K562 (cell line): ENCODE measurements around the gene TP63. TPM values are rescaled to one million over a fixed set of nuclear protein-coding genes. Genes with fewer than 3 reads are reported as not detected.

Source experiments
- ATAC-seq: fragments of 200-7000 bp; cut with Tn5 transposase; 3 replicates; pipeline ENCODE4 v1.9.1; 2020; ENCODE audit warnings: moderate library complexity
- BruUV-seq: library from RNA; stranded (reverse); fragments of 400-500 nt; replicated peaks from 2 replicates; lab custom pipeline; 2021; lab: Mats Ljungman, UMichigan
- CTCF ChIA-PET: fragments of 300-600 bp; formaldehyde crosslinking; extraction: SDS; loops from one replicate; lab custom pipeline; 2021; ENCODE audit warnings: low intra/inter-chr PET ratio; lab: Yijun Ruan, JAX
- POLR2A ChIA-PET: fragments of 300-600, 350-650 bp; sonication (Branson Sonifier 250); formaldehyde crosslinking; extraction: SDS; loops from one replicate; lab custom pipeline; 2021; ENCODE audit warnings: antibody characterized with exemption, inconsistent platforms; lab: Yijun Ruan, JAX
- DNase-seq, 4 experiments: peaks; one replicate each; pipeline versions ENCODE4 v3.0.0 to v3.0.0-alpha.2; 2011 to 2018; ENCODE audit warnings: low spot score in 3 of 4, mixed read lengths in 3 of 4; ENCODE audit errors: extremely low read depth in 1 of 4
- FAIRE-seq: peaks from 2 replicates; lab custom pipeline; 2011; peaks lifted over from hg19 to GRCh38; lab: Jason Lieb, UNC
- H2AFZ ChIP-seq: 2 replicates; pipeline ENCODE4 v1.6.0; 2011; ENCODE audit warnings: low read depth, low read length, control low read depth, inconsistent platforms
- H3K27ac ChIP-seq: fragments of 200-600 bp; 3 replicates; pipeline ENCODE4 v1.8.0; 2011; ENCODE audit warnings: low read depth, mild to moderate bottlenecking, control low read depth, inconsistent platforms, low read length, moderate library complexity, mixed read lengths; ENCODE audit errors: extremely low read depth
- H3K27me3 ChIP-seq, 2 experiments: fragments of 300-600 bp in 1 of 2; 2 replicates in 1 of 2; 3 replicates in 1 of 2; pipeline versions ENCODE4 v1.6.0 to v1.8.0; 2011; ENCODE audit warnings: inconsistent platforms in 2 of 2, low read length in 2 of 2, mild to moderate bottlenecking in 1 of 2, mixed read lengths in 1 of 2, moderate library complexity in 1 of 2; ENCODE audit not compliant: control insufficient read depth in 2 of 2, insufficient read depth in 2 of 2
- H3K36me3 ChIP-seq: fragments of 300-600 bp; 3 replicates; pipeline ENCODE4 v1.8.0; 2011; ENCODE audit warnings: mild to moderate bottlenecking, low read length, inconsistent platforms; ENCODE audit not compliant: control insufficient read depth, insufficient read depth
- H3K4me1 ChIP-seq, 2 experiments: fragments of 200-600 bp in 1 of 2; replicated peaks in 1 of 2; 2 replicates in 1 of 2; 3 replicates in 1 of 2; pipeline versions ENCODE4 v1.5.1 to v1.8.0; 2011; ENCODE audit warnings: inconsistent platforms in 2 of 2, low read length in 2 of 2, mild to moderate bottlenecking in 1 of 2, mixed read lengths in 1 of 2, moderate library complexity in 1 of 2; ENCODE audit not compliant: control insufficient read depth in 2 of 2, insufficient read depth in 2 of 2
- H3K4me2 ChIP-seq: 2 replicates; pipeline ENCODE4 v1.6.1; 2011; ENCODE audit warnings: low read length, control low read depth, inconsistent platforms, mixed read lengths; ENCODE audit not compliant: insufficient read depth
- H3K4me3 ChIP-seq: fragments of 200-600 bp; sonication (generic), shearing (Covaris generic); 2 replicates; pipeline ENCODE4 v1.5.1; 2016; ENCODE audit warnings: control low read depth, inconsistent platforms
- H3K79me2 ChIP-seq: fragments of 200-600 bp; 3 replicates; pipeline ENCODE4 v1.8.0; 2011; ENCODE audit warnings: low read length, inconsistent platforms; ENCODE audit not compliant: control insufficient read depth, insufficient read depth
- H3K9ac ChIP-seq, 2 experiments: 2 replicates each; pipeline versions ENCODE4 v1.6.0 to v1.6.1; 2011; ENCODE audit warnings: low read depth in 2 of 2, low read length in 2 of 2, control low read depth in 1 of 2, inconsistent platforms in 1 of 2, mild to moderate bottlenecking in 1 of 2, mixed read lengths in 1 of 2; ENCODE audit not compliant: insufficient read depth in 1 of 2
- H3K9me1 ChIP-seq: one replicate; pipeline ENCODE4 v1.6.0; 2011; ENCODE audit warnings: inconsistent platforms, mild to moderate bottlenecking, low read length, moderate library complexity; ENCODE audit not compliant: control insufficient read depth, insufficient read depth
- H3K9me3 ChIP-seq: replicated peaks from 2 replicates; pipeline ENCODE4 v1.5.1; 2011; ENCODE audit warnings: low read depth, low read length, inconsistent platforms; ENCODE audit not compliant: control insufficient read depth, insufficient read depth
- H4K20me1 ChIP-seq: replicated peaks from 2 replicates; pipeline ENCODE4 v1.6.1; 2011; ENCODE audit warnings: low read length, inconsistent platforms, mixed read lengths; ENCODE audit not compliant: control insufficient read depth, insufficient read depth
- BRF2 ChIP-seq: IDR thresholded peaks from 3 replicates; pipeline ENCODE4 v1.6.1; 2011; ENCODE audit warnings: borderline replicate concordance, mild to moderate bottlenecking; ENCODE audit not compliant: insufficient read length, insufficient read depth
- CCNT2 ChIP-seq: IDR thresholded peaks from 2 replicates; pipeline ENCODE4 v1.6.1; 2011; ENCODE audit warnings: borderline replicate concordance, low read depth, mild to moderate bottlenecking, moderate library complexity, mixed read lengths, low read length; ENCODE audit not compliant: insufficient read length; ENCODE audit errors: extremely low read depth
- ELF2 ChIP-seq: fragments of 250-450 bp; sonication (Bioruptor Pico); IDR thresholded peaks from 2 replicates; pipeline ENCODE4 v1.5.0; 2021; ENCODE audit warnings: mild to moderate bottlenecking
- EP300 ChIP-seq: IDR thresholded peaks from 2 replicates; pipeline ENCODE4 v1.6.1; 2012; ENCODE audit warnings: low read length, improper control_type of control experiment
- EZH2 ChIP-seq: IDR thresholded peaks from 2 replicates; pipeline ENCODE4 v1.6.1; 2012; ENCODE audit warnings: low read depth, mild to moderate bottlenecking, inconsistent platforms, low read length, borderline replicate concordance
- HDAC2 ChIP-seq: fragments of 450-650 bp; IDR thresholded peaks from 2 replicates; pipeline ENCODE4 v1.6.1; 2016; ENCODE audit warnings: mild to moderate bottlenecking
- HSF4 ChIP-seq: fragments of 250-450 bp; sonication (Bioruptor Pico); IDR thresholded peaks from 2 replicates; pipeline ENCODE4 v2.1.2; 2022; ENCODE audit warnings: mild to moderate bottlenecking, moderate library complexity, borderline replicate concordance
- MTA2 ChIP-seq: fragments of 450-650 bp; IDR thresholded peaks from 2 replicates; pipeline ENCODE4 v1.6.1; 2016; ENCODE audit warnings: low read depth
- MYC ChIP-seq, 2 experiments: fragments of 250-450 bp in 1 of 2; sonication (Bioruptor Pico) in 1 of 2; IDR thresholded peaks; 2 replicates each; pipeline versions ENCODE4 v1.5.1 to v1.6.1; 2012 to 2021; ENCODE audit warnings: low read depth in 2 of 2, borderline replicate concordance in 1 of 2, improper control_type of control experiment in 1 of 2, low read length in 1 of 2, mild to moderate bottlenecking in 1 of 2, moderate library complexity in 1 of 2
- POLR2H ChIP-seq: IDR thresholded peaks from 2 replicates; pipeline ENCODE4 v1.6.1; 2016; ENCODE audit warnings: missing genetic modification characterization, low read depth, mild to moderate bottlenecking, control low read depth, missing compliant biosample characterization, moderate library complexity
- PTBP1 ChIP-seq: fragments of 200-400 bp; formaldehyde crosslinking; IDR thresholded peaks from 2 replicates; pipeline ENCODE4 v1.6.1; 2017; ENCODE audit warnings: low read depth, low read length
- RBFOX2 ChIP-seq: fragments of 200-400 bp; formaldehyde crosslinking; IDR thresholded peaks from 2 replicates; pipeline ENCODE4 v1.6.1; 2017; ENCODE audit warnings: low read depth, mild to moderate bottlenecking, low read length, moderate library complexity
- SFPQ ChIP-seq: fragments of 200-400 bp; formaldehyde crosslinking; IDR thresholded peaks from 2 replicates; pipeline ENCODE4 v1.6.1; 2017; ENCODE audit warnings: mild to moderate bottlenecking, low read depth, low read length, moderate library complexity
- SLC30A9 ChIP-seq: fragments of 250-450 bp; sonication (Bioruptor Pico); IDR thresholded peaks from 2 replicates; pipeline ENCODE4 v1.8.0; 2022; ENCODE audit warnings: mild to moderate bottlenecking, moderate library complexity
- XRCC4 ChIP-seq: IDR thresholded peaks from one replicate; pipeline ENCODE4 v1.6.1; 2011; ENCODE audit not compliant: insufficient read depth, insufficient read length; ENCODE audit errors: extremely low read depth
- ZNF217 ChIP-seq: sonication (generic); formaldehyde crosslinking; IDR thresholded peaks from 2 replicates; pipeline ENCODE4 v1.8.0; 2022; ENCODE audit warnings: mild to moderate bottlenecking, missing genetic modification reagents
- ZNF239 ChIP-seq: fragments of 250-450 bp; sonication (Bioruptor Pico); IDR thresholded peaks from 2 replicates; pipeline ENCODE4 v1.4.0; 2020; ENCODE audit warnings: mild to moderate bottlenecking
- ZNF253 ChIP-seq: fragments of 250-450 bp; sonication (Bioruptor Pico); conservative IDR thresholded peaks from 2 replicates; pipeline ENCODE4 v1.6.1; 2021; ENCODE audit warnings: mild to moderate bottlenecking
- ZNF586 ChIP-seq: fragments of 450-650 bp; formaldehyde crosslinking; conservative IDR thresholded peaks from 2 replicates; pipeline ENCODE4 v1.4.0; 2020; ENCODE audit warnings: mild to moderate bottlenecking, moderate library complexity
- WGBS: fragments of 100-300 bp; shearing (Covaris generic); methylation state at CpG from one replicate; pipeline ENCODE4 v1.1.6; 2016; ENCODE audit warnings: low coverage, mixed read lengths; ENCODE audit not compliant: insufficient coverage; ENCODE audit errors: missing lambda C conversion rate; 5-methylcytosine and 5-hydroxymethylcytosine counted together
- in situ Hi-C: fragments of 300-500 bp; cut with MboI; formaldehyde crosslinking; loops from 4 replicates; pipeline ENCODE4 v1.15.0; 2018; ENCODE audit warnings: inconsistent platforms, mixed read lengths
- intact Hi-C: fragments of 100-400 bp; cut with micrococcal nuclease; formaldehyde crosslinking; loops from 2 replicates; pipeline ENCODE4 v1.14.2; 2022
- polyA plus RNA-seq, 8 experiments: library from polyadenylated mRNA; depleted of rRNA in 4 of 8; stranded (reverse) in 5 of 8; unstranded in 3 of 8; fragments of >200 nt; fragmentation: Nextera tagmentation in 2 of 8; fragmentation: Illumina TruSeq in 1 of 8; extraction: Ambion mirVana in 2 of 8; extraction: Trizol in 1 of 8; gene quantifications; 2 replicates each; pipeline versions ENCODE4 v1.2.1 to v1.2.3, GENCODE V29; 2011 to 2014; ENCODE audit warnings: inconsistent platforms in 1 of 8, missing spikeins in 1 of 8
- total RNA-seq, 7 experiments: library from RNA; depleted of rRNA in 6 of 7; stranded (reverse); fragments of >200 nt in 6 of 7; fragmentation: Illumina TruSeq in 2 of 7; extraction: Trizol in 2 of 7; gene quantifications; 2 replicates each; pipeline versions ENCODE4 v1.2.1 to v1.2.3, GENCODE V29; 2011 to 2021; ENCODE audit warnings: low replicate concordance in 1 of 7

The TP63 gene
- total and polyA plus RNA-seq, 9 of the 15 experiments (the other 6 are each of a cell fraction or from before 2014, with no cell fraction given) = 0.32 to 1.4 (median 0.50) TPM

- no peak for ATAC-seq
- intact Hi-C loops = no loop called here
- H3K4me2 ChIP-seq = no peak overlapping the region
- H3K9me1 ChIP-seq = no peaks in the 10 kb centered on the region
- H3K4me3 ChIP-seq = no peak overlapping the region
- H3K27me3 ChIP-seq = no peaks in the 10 kb centered on the region
- POLR2A ChIA-PET = no interaction called here
- H3K9me3 ChIP-seq = no peaks in the 10 kb centered on the region
- no peak for DNase-seq
- H4K20me1 ChIP-seq = no peaks in the 10 kb centered on the region
- H3K79me2 ChIP-seq = no peaks in the 10 kb centered on the region
- no peak overlapping the region for H3K9ac ChIP-seq
- H3K4me1 ChIP-seq = no peaks in the 10 kb centered on the region
- BruUV-seq = no TSS peak
- in situ Hi-C loops = no loop called here
- CTCF ChIA-PET = no interaction called here
- no peaks in the 10 kb centered on the region for H3K36me3 ChIP-seq
- no peak overlapping the region for H2AFZ ChIP-seq
- H3K27ac ChIP-seq = no peak overlapping the region
- no peak for FAIRE-seq
- WGBS = 0% methylated on average over 3 of the region's 3 CpGs
- TF ChIP-seq SFPQ = no peak
- TF ChIP-seq POLR2H = no peak
- no peak for TF ChIP-seq BRF2
- no peak for TF ChIP-seq ELF2
- TF ChIP-seq EP300 = no peak
- no peak for TF ChIP-seq RBFOX2
- TF ChIP-seq MTA2 = no peak
- no peak for TF ChIP-seq ZNF586 (CRISPR knock-in tag)
- no peak for TF ChIP-seq HSF4
- no peak for TF ChIP-seq ZNF217 (CRISPR knock-in tag)
- TF ChIP-seq ZNF239 = no peak
- TF ChIP-seq ZNF253 (CRISPR knock-in tag) = no peak
- TF ChIP-seq MYC (IDR thresholded peaks at IDR 0.05; ENCODE audit: low read depth, low read length) = no peak
- TF ChIP-seq MYC (CRISPR knock-in tag; IDR thresholded peaks at IDR 0.05; ENCODE audit: borderline replicate concordance, low read depth) = no peak
- TF ChIP-seq SLC30A9 = no peak
- no peak for TF ChIP-seq PTBP1
- TF ChIP-seq CCNT2 = no peak
- no peak for TF ChIP-seq HDAC2
- TF ChIP-seq XRCC4 = no peak
- no peak for TF ChIP-seq EZH2
These were observed 213.9 kb downstream of the TP63 start for GRCh38 chr3:189845069-189845468.
